MM.1S (cell line): ENCODE results near the gene ZNF564.
A peak's percentile ranks its signal among the peaks of the same experiment; 100 is the strongest.
"Not testable (repeated sequence)": the region's sequence is repeated elsewhere in the genome, so short reads cannot be mapped to it uniquely, and the experiment has no call there.

ENCODE experiments used
- DNase-seq: peaks from one replicate; pipeline ENCODE4 v3.0.0-alpha.2; 2015
- H2AFZ ChIP-seq: fragments of 300-600 bp; sonication (generic); 2 replicates; pipeline ENCODE4 v1.6.0; 2016; ENCODE audit warnings: antibody characterized with exemption, low read length
- H3F3A ChIP-seq: fragments of 300-600 bp; sonication (generic); 2 replicates; pipeline ENCODE4 v1.6.1; 2016; ENCODE audit warnings: mild to moderate bottlenecking, antibody characterized with exemption, low read length, moderate library complexity, mixed read lengths; ENCODE audit not compliant: insufficient read depth
- H3K27ac ChIP-seq: fragments of 300-600 bp; sonication (generic); 2 replicates; pipeline ENCODE4 v1.5.1; 2016; ENCODE audit warnings: mild to moderate bottlenecking, low read length
- H3K27me3 ChIP-seq: fragments of 300-600 bp; sonication (generic); replicated peaks from 2 replicates; pipeline ENCODE4 v1.6.0; 2016; ENCODE audit warnings: low read length; ENCODE audit not compliant: insufficient read depth
- H3K36me3 ChIP-seq: fragments of 300-600 bp; sonication (generic); replicated peaks from 2 replicates; pipeline ENCODE4 v1.6.1; 2016; ENCODE audit warnings: mild to moderate bottlenecking, low read length, mixed read lengths; ENCODE audit not compliant: insufficient read depth
- H3K4me1 ChIP-seq: fragments of 300-600 bp; sonication (generic); 2 replicates; pipeline ENCODE4 v1.6.1; 2016; ENCODE audit warnings: low read length, mixed read lengths
- H3K4me2 ChIP-seq: fragments of 300-600 bp; sonication (generic); 2 replicates; pipeline ENCODE4 v1.6.0; 2016; ENCODE audit warnings: low read depth, low read length
- H3K4me3 ChIP-seq: fragments of 300-600 bp; sonication (generic); 2 replicates; pipeline ENCODE4 v1.5.1; 2016; ENCODE audit warnings: low read length, mixed read lengths
- H3K79me2 ChIP-seq: fragments of 300-600 bp; sonication (generic); 2 replicates; pipeline ENCODE4 v1.6.1; 2016; ENCODE audit warnings: mixed run types, low read length, mixed read lengths
- H3K9ac ChIP-seq: fragments of 300-600 bp; sonication (generic); 2 replicates; pipeline ENCODE4 v1.6.1; 2016; ENCODE audit warnings: low read length, mixed read lengths
- H3K9me2 ChIP-seq: fragments of 300-600 bp; sonication (generic); replicated peaks from 2 replicates; pipeline ENCODE4 v1.6.1; 2016; ENCODE audit warnings: mild to moderate bottlenecking, low read length, mixed read lengths; ENCODE audit not compliant: insufficient read depth
- H3K9me3 ChIP-seq: fragments of 300-600 bp; sonication (generic); replicated peaks from 2 replicates; pipeline ENCODE4 v1.6.1; 2016; ENCODE audit warnings: mild to moderate bottlenecking, low read length, mixed read lengths; ENCODE audit not compliant: insufficient read depth
- H4K20me1 ChIP-seq: fragments of 300-600 bp; sonication (generic); 2 replicates; pipeline ENCODE4 v1.6.1; 2016; ENCODE audit warnings: mild to moderate bottlenecking, low read length, moderate library complexity, mixed read lengths; ENCODE audit not compliant: insufficient read depth
- CTCF ChIP-seq: fragments of 300-600 bp; sonication (generic); IDR thresholded peaks from 2 replicates; pipeline ENCODE4 v1.5.1; 2016; ENCODE audit warnings: antibody characterized with exemption, low read length, mixed read lengths
- EZH2 ChIP-seq: fragments of 300-600 bp; sonication (generic); optimal IDR thresholded peaks from 2 replicates; pipeline ENCODE3; 2017; ENCODE audit warnings: low read depth, mild to moderate bottlenecking, antibody characterized with exemption, low read length, mixed read lengths
- EZH2phosphoT487 ChIP-seq: fragments of 300-600 bp; sonication (generic); IDR thresholded peaks from 2 replicates; pipeline ENCODE4 v1.6.1; 2018; ENCODE audit warnings: antibody characterized with exemption, low read length

Gene ZNF564

GRCh38 chr19:12578641-12579040 is 27.4 kb upstream of the ZNF564 start:
- Histone ChIP-seq H2AFZ (no peak overlapping the region), H3K36me3 (peaks cover 17% of the 10 kb centered on the region), H3F3A (no peaks in the 10 kb centered on the region), H3K9ac (no peak overlapping the region), H3K9me2 (no peaks in the 10 kb centered on the region), H3K27me3 (no peaks in the 10 kb centered on the region), H3K79me2 (no peaks in the 10 kb centered on the region), H3K27ac (no peak overlapping the region), H3K4me3 (no peak overlapping the region), H3K9me3 (no peaks in the 10 kb centered on the region), H3K4me2 (no peak overlapping the region), H4K20me1 (no peaks in the 10 kb centered on the region), H3K4me1 (peaks cover 9% of the 10 kb centered on the region; the same call in 1 of the 2 replicates)
- DNase-seq = no peak
- TF ChIP-seq EZH2 (no peak), CTCF (no peak), EZH2phosphoT487 (no peak)

GRCh38 chr19:12574036-12574435 is 22.8 kb upstream of the ZNF564 start:
- Histone ChIP-seq H3K79me2 (no peaks in the 10 kb centered on the region), H2AFZ (no peak overlapping the region), H3K27me3 (no peaks in the 10 kb centered on the region), H3K9me3 (no peaks in the 10 kb centered on the region), H3K9ac (no peak overlapping the region), H3K4me3 (no peak overlapping the region), H3K4me1 (peaks cover 9% of the 10 kb centered on the region; the same call in 1 of the 2 replicates), H3K27ac (peak overlapping the region; percentile 29; the same call in 1 of the 2 replicates), H4K20me1 (no peaks in the 10 kb centered on the region), H3F3A (no peaks in the 10 kb centered on the region), H3K36me3 (no peaks in the 10 kb centered on the region), H3K4me2 (no peak overlapping the region), H3K9me2 (no peaks in the 10 kb centered on the region)
- TF ChIP-seq EZH2phosphoT487 (no peak), EZH2 (no peak), CTCF (no peak)
- peak; percentile 18 for DNase-seq

GRCh38 chr19:12567951-12568350 is 16.7 kb upstream of the ZNF564 start:
- no peak overlapping the region for H3K27ac ChIP-seq
- no peaks in the 10 kb centered on the region for H3K79me2 ChIP-seq
- H3K36me3 ChIP-seq = no peaks in the 10 kb centered on the region
- H3K9me2 ChIP-seq = no peaks in the 10 kb centered on the region
- no peak for TF ChIP-seq EZH2
- TF ChIP-seq CTCF = no peak
- TF ChIP-seq EZH2phosphoT487 = no peak
- no peaks in the 10 kb centered on the region for H3K9me3 ChIP-seq
- no peaks in the 10 kb centered on the region for H3F3A ChIP-seq
- no peak overlapping the region for H3K4me2 ChIP-seq
- no peak for DNase-seq
- no peak overlapping the region for H3K9ac ChIP-seq
- no peaks in the 10 kb centered on the region for H3K27me3 ChIP-seq
- H4K20me1 ChIP-seq = no peaks in the 10 kb centered on the region
- no peaks in the 10 kb centered on the region for H3K4me1 ChIP-seq
- no peak overlapping the region for H2AFZ ChIP-seq
- H3K4me3 ChIP-seq = no peak overlapping the region

- H3K4me1 ChIP-seq, H3K4me3 ChIP-seq, H3K79me2 ChIP-seq, H3F3A ChIP-seq, H3K27me3 ChIP-seq, H3K9ac ChIP-seq, H3K4me2 ChIP-seq, DNase-seq, H3K36me3 ChIP-seq, H3K9me3 ChIP-seq, H2AFZ ChIP-seq, H3K9me2 ChIP-seq, H3K27ac ChIP-seq, H4K20me1 ChIP-seq: not testable (repeated sequence)
Observed at GRCh38 chr19:12566380-12566779, 15.1 kb upstream of the ZNF564 start.
